H1 (cell line): ENCODE results near the gene H2BK1. TPM values are rescaled to one million over a fixed set of nuclear protein-coding genes. Genes with fewer than 3 reads are reported as not detected.

Experiments
- JUN ChIP-seq: IDR thresholded peaks from 2 replicates; pipeline ENCODE4 v1.6.1; 2011; ENCODE audit warnings: low read depth, mild to moderate bottlenecking, improper control_type of control experiment, low read length
- KDM5A ChIP-seq: fragments of 200-600 bp; IDR thresholded peaks from 2 replicates; pipeline ENCODE4 v1.7.1; 2012; ENCODE audit warnings: mild to moderate bottlenecking, low read length, inconsistent platforms, mixed read lengths
- SRF ChIP-seq: IDR thresholded peaks from 2 replicates; pipeline ENCODE4 v1.6.1; 2011; ENCODE audit warnings: mild to moderate bottlenecking, low read depth, low read length, moderate library complexity
- SUZ12 ChIP-seq: fragments of 200-600 bp; sonication (generic); IDR thresholded peaks from 2 replicates; pipeline ENCODE4 v1.6.1; 2012; ENCODE audit warnings: mild to moderate bottlenecking, inconsistent platforms, low read length, moderate library complexity, mixed read lengths
- TAF7 ChIP-seq: optimal IDR thresholded peaks from 2 replicates; pipeline ENCODE3; 2011; ENCODE audit warnings: low read depth, mild to moderate bottlenecking, inconsistent platforms, low read length, moderate library complexity, borderline replicate concordance
- polyA plus RNA-seq, 7 experiments: library from polyadenylated mRNA; depleted of rRNA in 3 of 7; stranded (reverse) in 5 of 7; unstranded in 2 of 7; fragments of >200 nt in 5 of 7; fragments of 200-250 nt in 2 of 7; gene quantifications; 1 replicate in 5 of 7; 2 replicates in 1 of 7; 4 replicates in 1 of 7; pipeline versions ENCODE4 v1.2.1 to v1.2.3, GENCODE V29; 2011 to 2013; ENCODE audit warnings: missing spikeins in 2 of 7, mixed read lengths in 2 of 7
- total RNA-seq: library from RNA; stranded (reverse); fragmentation: NEBNext Ultra II Directional; extraction: Animal tissue kit (Norgen Biotek cat#: 25700); gene quantifications from 2 replicates; pipeline ENCODE4 v1.2.1, GENCODE V29; 2021
- TF ChIP-seq, protein P1 (sequence below), 3 experiments: IDR thresholded peaks; 1 replicate in 2 of 3; 2 replicates in 1 of 3; pipeline versions ENCODE4 v1.5.1 to v1.6.1; 2011; ENCODE audit warnings: low read length in 3 of 3, mild to moderate bottlenecking in 3 of 3, inconsistent platforms in 2 of 3, low read depth in 1 of 3, moderate library complexity in 1 of 3; ENCODE audit not compliant: insufficient read depth in 1 of 3; ENCODE audit errors: control extremely low read depth in 1 of 3

Gene H2BK1
- total and polyA plus RNA-seq, 2 of the 8 experiments (the other 6 are each of a cell fraction or from before 2014, with no cell fraction given) = not detected

DNA sequence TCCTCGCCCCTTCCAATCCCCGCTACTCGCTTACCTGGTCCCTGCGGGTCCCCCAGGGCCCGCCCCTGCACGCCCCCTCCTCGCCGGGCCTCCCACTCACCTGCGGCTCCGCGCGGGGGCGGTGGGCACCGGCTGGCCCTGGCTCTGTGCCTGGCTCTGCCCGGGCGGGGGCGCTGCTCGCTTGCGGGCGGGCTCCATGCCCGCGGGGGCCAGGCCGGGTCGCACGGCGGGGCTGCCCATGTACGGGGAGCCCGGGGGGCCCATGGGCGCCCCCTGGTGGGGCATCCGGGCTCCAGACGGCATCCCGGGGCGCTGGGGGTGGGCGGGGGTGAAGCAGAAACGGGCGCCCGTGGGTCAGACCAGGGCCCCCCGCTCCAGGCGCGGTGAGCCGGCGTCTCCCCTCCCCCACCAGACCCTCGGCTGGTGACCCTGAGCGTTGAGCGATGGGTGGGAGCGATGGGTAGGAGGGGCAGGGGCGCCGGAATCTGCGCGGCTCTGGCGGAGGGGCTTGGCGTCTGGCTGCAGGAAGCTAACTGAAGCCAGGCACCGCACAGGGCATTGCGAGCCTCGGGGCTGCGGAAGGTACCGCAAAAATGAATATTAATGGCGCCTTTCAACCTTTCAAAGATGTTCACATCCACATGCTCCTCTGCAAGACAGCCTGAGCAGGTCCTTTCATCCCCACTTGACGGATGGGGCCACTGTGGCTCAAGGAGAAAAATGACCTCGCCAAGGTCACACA, 35.2 kb upstream of the H2BK1 start (continued):
- peak; percentile 54 for TF ChIP-seq TAF7
- no peak for TF ChIP-seq SUZ12
- no peak for TF ChIP-seq JUN
- TF ChIP-seq, protein P1, sequence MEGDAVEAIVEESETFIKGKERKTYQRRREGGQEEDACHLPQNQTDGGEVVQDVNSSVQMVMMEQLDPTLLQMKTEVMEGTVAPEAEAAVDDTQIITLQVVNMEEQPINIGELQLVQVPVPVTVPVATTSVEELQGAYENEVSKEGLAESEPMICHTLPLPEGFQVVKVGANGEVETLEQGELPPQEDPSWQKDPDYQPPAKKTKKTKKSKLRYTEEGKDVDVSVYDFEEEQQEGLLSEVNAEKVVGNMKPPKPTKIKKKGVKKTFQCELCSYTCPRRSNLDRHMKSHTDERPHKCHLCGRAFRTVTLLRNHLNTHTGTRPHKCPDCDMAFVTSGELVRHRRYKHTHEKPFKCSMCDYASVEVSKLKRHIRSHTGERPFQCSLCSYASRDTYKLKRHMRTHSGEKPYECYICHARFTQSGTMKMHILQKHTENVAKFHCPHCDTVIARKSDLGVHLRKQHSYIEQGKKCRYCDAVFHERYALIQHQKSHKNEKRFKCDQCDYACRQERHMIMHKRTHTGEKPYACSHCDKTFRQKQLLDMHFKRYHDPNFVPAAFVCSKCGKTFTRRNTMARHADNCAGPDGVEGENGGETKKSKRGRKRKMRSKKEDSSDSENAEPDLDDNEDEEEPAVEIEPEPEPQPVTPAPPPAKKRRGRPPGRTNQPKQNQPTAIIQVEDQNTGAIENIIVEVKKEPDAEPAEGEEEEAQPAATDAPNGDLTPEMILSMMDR (IDR thresholded peaks at IDR 0.05; ENCODE audit: control extremely low read depth in 1 of 3, insufficient read depth in 1 of 3, low read depth in 1 of 3, low read length in 3 of 3) = peak in 2 of 3 experiments; percentile 40 to 87; a peak in 3 of 4 replicates
- no peak for TF ChIP-seq KDM5A
- TF ChIP-seq SRF = 0 out of 2 replicates have a peak, but pooled peaks have one; percentile 35
